Gastroesophageal sphincter (tissue), 3 donors: ENCODE results near the gene SKA2.

Source experiments
- CTCF ChIP-seq, 4 experiments: fragments of 200-600 bp in 2 of 4; fragments of 450-650 bp in 2 of 4; sonication (generic) in 1 of 4; IDR thresholded peaks; one replicate each; pipeline ENCODE4 v1.5.1; 2017 to 2019; ENCODE audit warnings: antibody characterized with exemption in 4 of 4, mild to moderate bottlenecking in 2 of 4, moderate library complexity in 2 of 4
- EP300 ChIP-seq: sonication (generic); formaldehyde crosslinking; IDR thresholded peaks from one replicate; pipeline ENCODE4 v1.6.1; 2017; ENCODE audit warnings: antibody characterized with exemption, mild to moderate bottlenecking
- POLR2A ChIP-seq, 2 donors: fragments of 450-650 bp; IDR thresholded peaks; one replicate each; pipeline ENCODE4 v1.6.1; 2017; ENCODE audit warnings: antibody characterized with exemption in 2 of 2, mild to moderate bottlenecking in 2 of 2, moderate library complexity in 1 of 2
- POLR2AphosphoS5 ChIP-seq: sonication (generic); formaldehyde crosslinking; IDR thresholded peaks from one replicate; pipeline ENCODE4 v1.6.1; 2017; ENCODE audit warnings: antibody characterized with exemption

GRCh38 chr17:59154721-59155438 lies at the start of gene SKA2:
- TF ChIP-seq POLR2A (IDR thresholded peaks at IDR 0.05) (no peak), CTCF (IDR thresholded peaks at IDR 0.05) (peak in 1 of 4 experiments; percentile 2), POLR2AphosphoS5 (peak; percentile 79), EP300 (no peak)
